Fibroblast of pulmonary artery (primary cell): ENCODE data around the gene OTUD5.

Experiments used
- DNase-seq: peaks from one replicate; pipeline ENCODE4 v3.0.0-alpha.2; 2010; ENCODE audit warnings: low read depth
- H3K4me3 ChIP-seq: replicated peaks from 2 replicates; pipeline ENCODE4 v1.5.1; 2011; ENCODE audit warnings: low read depth, mild to moderate bottlenecking, control low read depth, low read length, moderate library complexity
- CTCF ChIP-seq: IDR thresholded peaks from 2 replicates; pipeline ENCODE4 v1.5.1; 2011; ENCODE audit warnings: mild to moderate bottlenecking, control low read depth, low read length, inconsistent platforms; ENCODE audit errors: missing control alignments

OTUD5 gene

GRCh38 chrX:48974033-48974432, 16.6 kb upstream of the OTUD5 start:
- DNase-seq = no peak
- no peak for TF ChIP-seq CTCF
- no peak overlapping the region for H3K4me3 ChIP-seq

GRCh38 chrX:48972220-48973164, 15.1 kb upstream of the OTUD5 start:
- peak overlapping the region; percentile 51 for H3K4me3 ChIP-seq
- peak; percentile 57 for DNase-seq
- TF ChIP-seq CTCF = peak; percentile 55

DNA sequence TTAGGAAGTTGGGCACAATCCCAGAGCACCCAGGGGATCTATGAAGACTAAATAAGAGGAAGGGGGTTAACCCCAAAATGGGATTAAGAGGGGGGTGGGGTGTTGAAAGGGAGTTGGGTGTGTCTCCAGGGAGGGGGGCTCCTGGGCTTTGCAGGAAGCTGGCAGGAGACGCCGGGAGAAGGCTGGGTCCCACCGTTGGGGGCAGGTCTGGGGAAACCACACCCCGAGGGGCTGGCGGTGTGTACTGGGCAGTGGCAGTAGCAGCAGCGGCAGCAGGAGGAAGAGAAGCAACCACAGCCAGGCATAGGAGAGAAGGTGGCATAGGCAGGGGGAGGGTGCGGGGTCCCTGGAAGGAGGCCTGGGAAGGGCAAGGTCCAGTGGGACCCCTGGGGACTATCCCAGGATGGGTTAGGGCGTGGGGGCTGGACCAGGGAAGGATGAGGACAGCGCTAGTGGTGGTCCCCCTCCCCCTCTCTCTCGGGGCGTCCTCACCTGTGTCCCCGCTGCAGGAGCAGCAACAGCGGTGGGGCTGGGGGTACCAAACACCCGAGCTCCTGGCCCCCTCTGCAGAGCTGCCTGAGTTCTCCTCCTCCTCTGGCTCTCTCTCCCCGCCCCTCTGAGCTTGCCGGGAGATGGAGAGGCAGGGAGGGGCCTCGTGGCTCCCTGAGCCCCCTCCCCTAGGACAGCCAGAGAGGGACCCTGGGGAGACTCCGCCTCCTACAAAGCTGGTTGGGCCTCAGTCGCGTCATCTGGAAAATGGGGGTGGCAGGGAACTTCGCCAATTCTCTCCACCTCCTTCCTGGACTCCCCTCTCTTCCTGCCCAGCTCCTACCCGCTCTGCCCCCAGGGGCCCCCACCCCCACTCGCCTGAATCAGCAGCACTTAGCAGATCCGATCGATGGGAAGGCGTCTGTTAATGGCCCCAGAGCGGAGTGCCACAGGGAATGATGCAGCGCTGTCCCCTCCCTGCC, 14.1 kb upstream of the OTUD5 start, which contains the start of gene KCND1:
TSS of gene KCND1 (minus strand) at position 596 of the 971 bp plus-strand sequence. CDS start 1,573 bp downstream, outside the sequence.
- H3K4me3 ChIP-seq = peak within 1 kb of the TSS; percentile 51
- DNase-seq = peak; percentile 68
- no peak for TF ChIP-seq CTCF

DNA sequence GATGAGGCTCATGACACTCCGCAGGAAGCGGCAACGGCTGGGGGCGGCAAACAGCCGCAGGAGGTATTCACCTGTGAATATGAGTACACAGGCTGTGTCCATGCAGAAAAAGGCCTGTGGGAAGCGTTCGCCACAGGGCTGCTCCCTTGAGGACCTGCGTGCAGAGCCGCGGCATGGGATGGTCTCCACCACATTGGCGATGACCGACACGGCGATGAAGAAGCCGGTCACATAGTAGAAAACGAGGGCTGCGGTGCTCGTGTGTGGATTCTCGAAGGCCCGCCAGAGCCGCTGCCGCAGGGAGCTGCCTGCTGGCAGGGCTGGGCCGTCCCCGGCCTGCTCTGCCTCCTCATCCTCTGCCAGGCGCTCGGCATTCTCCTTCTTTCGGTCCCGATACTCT, 12.1 kb upstream of the OTUD5 start:
- no peak for DNase-seq
- TF ChIP-seq CTCF = no peak
- no peak overlapping the region for H3K4me3 ChIP-seq

DNA sequence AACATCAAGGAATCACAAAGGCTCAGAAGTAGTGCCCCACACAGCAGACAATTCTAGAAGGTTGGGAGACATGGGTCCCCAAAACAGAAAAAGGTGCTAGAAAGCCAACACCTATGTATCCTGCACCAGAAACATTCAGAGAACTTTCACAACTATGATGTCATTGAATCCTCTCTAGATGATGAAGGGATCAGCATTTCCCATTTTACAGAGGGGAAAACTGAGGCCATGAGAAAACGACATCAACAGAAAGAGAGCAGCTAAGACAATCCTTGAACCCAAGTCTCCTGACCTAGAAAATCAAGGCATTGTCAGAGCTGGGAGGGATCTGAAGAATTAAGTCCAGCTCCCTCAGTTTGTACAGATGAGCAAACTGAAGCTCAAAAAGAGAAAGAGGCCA, 11.0 kb upstream of the OTUD5 start:
- no peak for DNase-seq
- H3K4me3 ChIP-seq = no peak overlapping the region
- TF ChIP-seq CTCF = no peak

GRCh38 chrX:48966796-48967579, 9.6 kb upstream of the OTUD5 start:
- peak; percentile 21 for DNase-seq
- TF ChIP-seq CTCF = no peak
- H3K4me3 ChIP-seq = no peak overlapping the region
